22Rv1 (cell line): ENCODE results near the gene AACS.

ENCODE experiments used
- H3K27ac ChIP-seq: fragments of 450-650 bp; 2 replicates; pipeline ENCODE4 v1.5.1; 2017
- CTCF ChIP-seq: fragments of 450-650 bp; IDR thresholded peaks from 2 replicates; pipeline ENCODE4 v1.5.1; 2017; ENCODE audit warnings: mild to moderate bottlenecking
- ZFX ChIP-seq: fragments of 450-650 bp; IDR thresholded peaks from 2 replicates; pipeline ENCODE4 v1.6.1; 2017; ENCODE audit warnings: antibody characterized with exemption, borderline replicate concordance

AACS gene

DNA sequence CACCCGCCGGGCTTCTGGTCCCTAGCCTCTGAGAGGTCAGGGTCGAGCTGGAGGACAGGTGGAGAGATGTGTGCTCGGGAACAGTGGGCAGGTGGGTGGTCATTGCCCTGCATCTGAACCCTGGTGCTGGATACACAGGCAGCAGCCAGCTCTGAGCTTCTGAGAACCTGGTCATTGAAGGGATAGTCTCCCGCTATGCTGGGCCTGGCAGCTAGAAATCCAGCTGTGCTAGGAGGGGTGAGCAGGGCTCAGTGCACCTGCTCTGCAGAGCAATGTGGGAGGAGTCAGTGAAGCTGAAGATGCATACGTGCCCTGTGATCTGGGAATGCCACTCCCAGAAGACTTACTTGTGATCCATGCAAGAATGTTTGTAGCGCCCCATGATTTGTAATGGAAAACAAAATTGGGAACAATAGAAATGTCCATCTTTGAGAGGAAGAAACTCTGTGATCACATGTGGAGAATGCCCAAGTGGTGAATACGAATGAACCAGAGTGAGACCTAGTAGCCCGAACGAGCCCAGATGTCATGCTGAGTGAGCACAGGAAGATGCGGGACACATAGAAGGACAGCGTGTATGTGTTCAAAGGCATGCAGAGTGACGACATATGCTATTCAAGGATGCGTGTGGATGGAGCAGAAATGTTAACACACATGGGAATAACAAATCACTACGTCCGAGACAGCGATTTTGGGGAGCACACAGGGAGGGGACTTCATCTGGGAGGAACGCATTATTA lies 63.4 kb downstream of the AACS start:
- TF ChIP-seq CTCF (no peak), ZFX (no peak)
- H3K27ac ChIP-seq = no peak overlapping the region

DNA sequence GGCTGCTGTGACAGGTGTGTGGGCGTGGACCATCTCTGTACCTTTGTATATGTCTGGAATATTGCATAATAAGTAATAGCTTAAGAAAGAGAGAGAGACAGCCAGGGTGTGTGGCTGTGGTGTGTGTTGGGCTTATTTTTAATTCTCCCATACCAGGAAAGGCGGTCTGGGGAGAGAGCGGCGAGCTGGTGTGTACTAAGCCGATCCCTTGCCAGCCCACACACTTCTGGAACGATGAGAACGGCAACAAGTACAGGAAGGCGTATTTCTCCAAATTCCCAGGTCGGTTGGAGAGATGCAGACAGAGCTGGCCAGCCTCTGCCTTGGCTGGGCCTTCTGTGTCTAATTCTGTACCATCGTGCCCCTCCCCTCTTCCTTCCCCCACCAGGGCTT lies 63.9 kb downstream of the AACS start:
- TF ChIP-seq ZFX (no peak), CTCF (no peak)
- H3K27ac ChIP-seq = no peak overlapping the region

DNA sequence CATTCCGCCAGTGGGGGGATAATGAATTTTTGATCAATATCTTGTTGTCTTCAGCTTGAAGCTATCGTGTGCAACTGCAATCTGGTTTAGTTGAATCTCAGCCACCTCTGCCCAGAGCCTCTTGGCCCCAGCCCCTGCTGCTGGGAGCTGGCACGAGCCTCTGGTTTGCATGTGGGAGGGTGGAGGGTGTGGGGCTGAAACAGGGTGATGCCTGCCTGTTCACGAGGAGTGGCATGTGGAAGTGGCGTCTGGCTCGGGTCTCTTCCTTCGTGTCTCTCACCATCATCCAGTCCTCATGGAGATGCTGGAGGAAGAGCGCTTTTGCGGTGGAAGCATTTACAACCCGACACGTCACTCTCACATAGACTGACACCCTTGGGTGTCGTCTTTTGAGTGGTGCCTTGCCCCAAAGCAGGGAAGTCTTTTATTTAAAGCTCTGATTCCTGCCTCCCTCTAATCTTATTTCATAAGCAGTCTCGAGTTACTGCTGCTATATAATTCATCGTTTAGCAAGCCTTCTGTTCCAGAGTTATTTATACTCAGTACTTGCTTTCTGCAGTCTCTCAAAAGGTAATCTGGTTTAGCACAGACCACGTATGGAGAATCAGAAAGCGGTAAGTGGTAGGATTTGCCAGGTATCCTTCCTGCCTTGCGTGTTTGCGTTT lies 64.5 kb downstream of the AACS start:
- H3K27ac ChIP-seq = no peak overlapping the region
- TF ChIP-seq ZFX (no peak), CTCF (no peak)

- TF ChIP-seq CTCF (no peak), ZFX (no peak)
- H3K27ac ChIP-seq = no peak overlapping the region
These were observed 66.7 kb downstream of the AACS start for GRCh38 chr12:125131958-125132357.

GRCh38 chr12:125132698-125133400 lies 67.6 kb downstream of the AACS start:
- H3K27ac ChIP-seq = no peak overlapping the region
- TF ChIP-seq ZFX (no peak), CTCF (no peak)

DNA sequence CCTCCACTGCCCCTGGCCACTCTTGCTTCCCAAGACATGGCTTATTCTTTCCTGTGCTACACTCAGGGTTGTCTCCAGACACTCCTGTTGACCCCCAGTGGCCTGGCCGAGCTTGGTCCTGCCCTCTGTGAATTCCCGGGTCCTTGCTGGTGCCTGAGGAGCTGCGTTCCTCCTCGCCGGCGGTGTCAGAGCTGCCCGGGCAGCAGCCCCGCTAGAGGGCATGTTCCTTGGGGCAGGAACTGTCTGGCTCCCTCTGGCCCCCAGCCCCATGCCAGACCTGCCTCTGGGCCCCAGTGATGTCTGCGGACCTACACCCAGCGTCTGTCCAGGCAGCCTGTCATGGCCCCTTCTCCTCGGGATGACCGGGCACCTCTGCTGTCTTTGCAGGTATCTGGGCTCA lies 68.4 kb downstream of the AACS start:
- H3K27ac ChIP-seq = no peak overlapping the region

More for the DNA sequence above, 68.4 kb downstream of the AACS start:
- no peak for TF ChIP-seq ZFX
- TF ChIP-seq CTCF = no peak
